A172 (cell line): ENCODE results near the gene ADIPOR2. TPM values are rescaled to one million over a fixed set of nuclear protein-coding genes. Genes with fewer than 3 reads are reported as not detected.
A peak's percentile ranks its signal among the peaks of the same experiment; 100 is the strongest.
"Not testable (repeated sequence)": the region's sequence is repeated elsewhere in the genome, so short reads cannot be mapped to it uniquely, and the experiment has no call there.

Experiments used
- DNase-seq: peaks from one replicate; pipeline ENCODE4 v3.0.0-alpha.2; 2015; ENCODE audit warnings: low spot score
- total RNA-seq: library from RNA; depleted of rRNA; stranded (reverse); fragments of >200 nt; shearing (Covaris generic); gene quantifications from 2 replicates; pipeline ENCODE4 v1.2.3, GENCODE V29; 2014

The ADIPOR2 gene
- total RNA-seq, 1 experiment from 2014 or later, result 14.1 TPM

- DNase-seq, result no peak
Observed at GRCh38 chr12:1732914-1733313, 42.0 kb downstream of the ADIPOR2 start.

GRCh38 chr12:1733712-1734111 lies 42.8 kb downstream of the ADIPOR2 start:
- DNase-seq, result not testable (repeated sequence)

GRCh38 chr12:1737652-1738286 lies 46.9 kb downstream of the ADIPOR2 start:
- no peak for DNase-seq

- DNase-seq, result no peak
Observed at GRCh38 chr12:1738446-1738845, 47.6 kb downstream of the ADIPOR2 start.

GRCh38 chr12:1739368-1739767 lies 48.5 kb downstream of the ADIPOR2 start:
- no peak for DNase-seq

- DNase-seq, result no peak
Observed at GRCh38 chr12:1740161-1740948, 49.5 kb downstream of the ADIPOR2 start.

GRCh38 chr12:1741154-1741949 lies 50.5 kb downstream of the ADIPOR2 start:
- no peak for DNase-seq

- DNase-seq, result no peak
Observed at GRCh38 chr12:1744932-1745331, 54.1 kb downstream of the ADIPOR2 start.

GRCh38 chr12:1747609-1748008 lies 56.7 kb downstream of the ADIPOR2 start:
- DNase-seq, result peak; percentile 2

GRCh38 chr12:1749019-1749418 lies 58.1 kb downstream of the ADIPOR2 start:
- DNase-seq, result no peak

- no peak for DNase-seq
Observed at GRCh38 chr12:1750300-1750699, 59.4 kb downstream of the ADIPOR2 start.

- no peak for DNase-seq
Observed at GRCh38 chr12:1758376-1758775, 67.5 kb downstream of the ADIPOR2 start.

GRCh38 chr12:1758887-1759286 lies 68.0 kb downstream of the ADIPOR2 start:
- DNase-seq, result no peak

GRCh38 chr12:1760566-1761382 lies 69.9 kb downstream of the ADIPOR2 start:
- DNase-seq, result peak; percentile 77

GRCh38 chr12:1761857-1762256 lies 71.0 kb downstream of the ADIPOR2 start:
- DNase-seq, result no peak

GRCh38 chr12:1763153-1763552 lies 72.3 kb downstream of the ADIPOR2 start:
- DNase-seq, result no peak

GRCh38 chr12:1766110-1766509 lies 75.2 kb downstream of the ADIPOR2 start:
- DNase-seq, result no peak

GRCh38 chr12:1767407-1768090 lies 76.7 kb downstream of the ADIPOR2 start:
- no peak for DNase-seq

- no peak for DNase-seq
Observed at GRCh38 chr12:1768615-1769014, 77.7 kb downstream of the ADIPOR2 start.

GRCh38 chr12:1769809-1770494 lies 79.1 kb downstream of the ADIPOR2 start:
- DNase-seq, result no peak
